GM12875 (cell line): ENCODE data around the gene EYS.
"Not testable (repeated sequence)": the region's sequence is repeated elsewhere in the genome, so short reads cannot be mapped to it uniquely, and the experiment has no call there.

Experiments
- H3K4me3 ChIP-seq: one replicate; pipeline ENCODE4 v1.5.1; 2011; ENCODE audit warnings: low read depth, low read length, control low read depth
- TF ChIP-seq, protein P1 (sequence below): IDR thresholded peaks from 2 replicates; pipeline ENCODE4 v1.5.1; 2011; ENCODE audit warnings: low read depth, mild to moderate bottlenecking, control low read depth, inconsistent platforms, low read length, moderate library complexity, borderline replicate concordance; ENCODE audit not compliant: insufficient read depth

The EYS gene

DNA sequence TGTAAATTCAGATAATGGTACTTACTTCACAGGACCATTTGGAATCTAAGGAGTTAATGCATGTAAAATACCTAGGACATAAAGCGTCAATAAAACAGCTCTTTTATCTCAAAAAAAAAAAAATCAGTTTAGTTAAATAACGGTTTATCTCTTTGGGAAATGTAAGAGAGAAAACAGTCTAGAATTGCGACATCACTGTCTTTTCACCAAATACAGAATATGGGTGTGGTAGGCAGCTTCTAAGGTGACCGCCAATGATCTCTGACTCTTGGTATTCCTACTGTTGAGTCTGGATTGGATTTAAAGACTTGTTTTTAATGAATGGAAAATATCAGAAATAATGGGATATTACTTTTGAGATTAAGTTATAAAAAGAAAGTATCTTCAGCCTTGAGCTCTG lies 111.5 kb downstream of the EYS start:
- H3K4me3 ChIP-seq: no peak overlapping the region
- TF ChIP-seq, protein P1, sequence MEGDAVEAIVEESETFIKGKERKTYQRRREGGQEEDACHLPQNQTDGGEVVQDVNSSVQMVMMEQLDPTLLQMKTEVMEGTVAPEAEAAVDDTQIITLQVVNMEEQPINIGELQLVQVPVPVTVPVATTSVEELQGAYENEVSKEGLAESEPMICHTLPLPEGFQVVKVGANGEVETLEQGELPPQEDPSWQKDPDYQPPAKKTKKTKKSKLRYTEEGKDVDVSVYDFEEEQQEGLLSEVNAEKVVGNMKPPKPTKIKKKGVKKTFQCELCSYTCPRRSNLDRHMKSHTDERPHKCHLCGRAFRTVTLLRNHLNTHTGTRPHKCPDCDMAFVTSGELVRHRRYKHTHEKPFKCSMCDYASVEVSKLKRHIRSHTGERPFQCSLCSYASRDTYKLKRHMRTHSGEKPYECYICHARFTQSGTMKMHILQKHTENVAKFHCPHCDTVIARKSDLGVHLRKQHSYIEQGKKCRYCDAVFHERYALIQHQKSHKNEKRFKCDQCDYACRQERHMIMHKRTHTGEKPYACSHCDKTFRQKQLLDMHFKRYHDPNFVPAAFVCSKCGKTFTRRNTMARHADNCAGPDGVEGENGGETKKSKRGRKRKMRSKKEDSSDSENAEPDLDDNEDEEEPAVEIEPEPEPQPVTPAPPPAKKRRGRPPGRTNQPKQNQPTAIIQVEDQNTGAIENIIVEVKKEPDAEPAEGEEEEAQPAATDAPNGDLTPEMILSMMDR: no peak

DNA sequence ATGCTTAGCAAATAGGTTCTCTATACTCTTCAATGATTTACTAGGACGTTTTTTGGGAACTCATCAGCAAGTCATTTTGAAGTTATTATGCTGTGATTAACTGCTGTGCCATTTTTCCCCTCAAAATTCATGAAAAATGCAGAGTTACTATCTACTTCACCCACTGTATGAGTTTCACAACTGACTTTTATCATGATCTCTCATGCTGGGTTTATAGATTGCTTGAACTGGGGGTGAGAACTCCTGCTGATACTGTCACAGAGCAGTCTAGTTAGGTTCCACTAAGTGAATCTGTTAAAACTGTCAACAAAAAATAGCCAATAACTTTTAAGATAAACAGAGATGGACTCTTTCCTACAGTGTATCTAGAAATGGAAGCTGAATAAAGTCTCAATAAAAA lies 136.7 kb downstream of the EYS start:
- TF ChIP-seq, protein P1: no peak
- no peak overlapping the region for H3K4me3 ChIP-seq

DNA sequence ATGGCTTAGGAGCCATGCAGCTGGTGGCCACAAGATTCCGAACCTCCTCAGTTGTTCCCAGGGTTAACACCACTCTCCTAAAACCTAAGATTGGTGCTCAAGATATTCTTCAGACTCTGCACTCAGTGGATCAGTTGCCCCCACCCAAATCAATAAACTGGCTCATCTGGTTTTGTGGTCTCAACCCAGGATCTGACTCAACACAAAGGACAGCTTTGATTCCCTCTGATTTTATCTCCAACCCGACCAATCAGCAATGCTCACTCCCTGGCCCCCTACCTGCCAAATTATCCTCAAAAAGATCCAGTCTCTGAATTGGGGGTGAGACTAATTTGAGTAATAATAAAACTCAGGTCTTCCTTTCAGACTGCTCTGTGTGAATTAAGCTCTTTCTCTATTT lies 137.5 kb downstream of the EYS start:
- H3K4me3 ChIP-seq: no peak overlapping the region
- TF ChIP-seq, protein P1: no peak

DNA sequence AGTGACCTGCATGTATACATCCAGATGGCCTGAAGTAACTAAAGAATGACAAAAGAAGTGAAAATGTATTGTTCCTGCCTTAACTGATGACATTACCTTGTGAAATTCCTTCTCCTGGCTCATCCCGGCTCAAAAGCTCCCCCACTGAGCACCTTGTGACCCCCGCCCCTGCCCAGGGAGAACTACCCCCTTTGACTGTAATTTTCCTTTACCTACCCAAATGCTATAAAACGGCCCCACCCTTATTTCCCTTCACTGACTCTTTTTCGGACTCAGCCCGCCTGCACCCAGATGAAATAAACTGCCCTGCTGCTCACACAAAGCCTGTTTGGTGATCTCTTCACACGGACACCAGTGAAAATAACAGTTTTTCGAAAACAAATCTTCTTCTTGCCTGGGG lies 138.0 kb downstream of the EYS start:
- H3K4me3 ChIP-seq: not testable (repeated sequence)

DNA sequence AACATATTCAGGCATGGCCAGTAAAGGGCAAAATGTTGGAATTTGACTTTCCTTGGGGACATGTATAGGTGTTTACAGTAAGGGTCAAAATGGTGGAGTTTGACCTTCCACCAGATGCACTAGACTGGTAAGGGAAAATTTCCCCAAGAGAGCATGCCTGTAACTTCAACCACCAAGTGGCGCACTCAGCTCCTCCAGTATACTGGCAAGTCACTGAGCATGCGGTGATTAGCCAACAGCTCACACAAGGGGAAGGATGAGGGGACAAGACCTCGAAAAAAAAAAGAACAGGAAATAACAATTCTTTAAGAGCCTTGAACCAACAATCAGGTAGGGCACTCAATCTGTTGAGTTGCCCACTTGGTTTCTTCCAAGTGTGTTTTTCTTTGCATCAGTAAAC lies 140.9 kb downstream of the EYS start:
- TF ChIP-seq, protein P1: no peak

DNA sequence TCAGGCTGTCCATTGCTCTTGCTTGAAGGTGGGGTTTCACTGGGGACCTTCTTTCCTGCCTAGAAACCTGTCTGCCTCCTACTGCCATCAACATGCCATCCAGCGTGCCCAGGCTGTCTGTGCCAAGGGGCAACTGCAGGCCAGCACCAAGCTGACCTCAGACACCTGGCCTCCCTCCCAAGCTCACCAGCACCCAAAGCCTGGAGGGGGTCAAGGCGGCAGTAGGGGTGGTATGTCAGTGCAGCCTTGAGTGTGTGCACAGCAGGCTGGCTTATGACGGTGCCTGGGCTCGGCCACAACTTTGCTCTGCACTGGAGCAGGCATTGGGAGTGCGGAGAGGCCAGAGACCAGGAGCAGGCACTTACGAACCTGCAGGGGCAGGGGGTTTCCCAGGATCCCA lies 149.0 kb downstream of the EYS start:
- TF ChIP-seq, protein P1: no peak

More for the DNA sequence above, 140.9 kb downstream of the EYS start:
- no peak overlapping the region for H3K4me3 ChIP-seq

DNA sequence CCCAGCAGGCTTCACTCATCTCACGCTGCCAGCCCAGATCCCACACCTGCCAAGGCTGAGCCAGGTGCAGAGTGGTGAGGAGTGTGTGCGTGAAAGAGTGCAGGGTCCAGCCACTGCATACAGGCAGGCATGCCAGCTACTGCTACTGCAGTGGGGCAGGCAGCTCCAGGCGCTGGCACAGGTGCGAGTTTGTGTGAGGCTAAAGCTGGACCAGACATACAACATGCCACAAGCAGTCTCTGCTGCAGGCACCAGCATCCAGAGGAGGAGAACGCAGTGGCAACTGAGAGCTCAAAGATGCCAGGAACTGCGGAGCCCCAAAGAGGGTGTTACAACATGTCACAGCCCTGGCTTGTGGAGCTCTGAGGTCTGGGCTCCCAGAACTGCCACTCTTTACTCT lies 149.8 kb downstream of the EYS start:
- TF ChIP-seq, protein P1: no peak
- H3K4me3 ChIP-seq: no peak overlapping the region

More for the DNA sequence above, 149.0 kb downstream of the EYS start:
- no peak overlapping the region for H3K4me3 ChIP-seq

DNA sequence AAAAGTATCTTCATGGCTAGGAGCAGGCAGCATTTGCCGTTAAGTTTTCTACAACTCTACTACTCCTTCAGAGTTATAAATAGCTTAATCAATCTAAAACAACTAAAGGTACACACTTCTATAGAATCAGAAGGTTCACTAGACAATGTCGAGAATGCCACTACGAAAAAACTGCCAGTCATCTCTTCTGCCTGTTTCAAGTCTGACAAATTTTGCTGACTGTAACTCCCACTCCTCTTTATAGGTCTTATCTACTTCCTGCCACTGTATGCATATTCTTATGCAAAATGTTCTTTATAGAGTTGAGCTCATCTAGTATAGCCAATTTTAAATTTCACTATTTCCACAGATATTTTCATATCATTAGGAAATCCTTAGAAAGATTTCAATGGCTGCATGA lies 160.1 kb downstream of the EYS start:
- TF ChIP-seq, protein P1: no peak
- H3K4me3 ChIP-seq: no peak overlapping the region
